Dermis microvascular lymphatic vessel endothelial cell (primary cell): ENCODE results near the gene ADAM11. TPM values are rescaled to one million over a fixed set of nuclear protein-coding genes. Genes with fewer than 3 reads are reported as not detected.

Experiments
- DNase-seq, 2 donors: peaks; one replicate each; pipeline versions ENCODE4 v3.0.0 to v3.0.0-alpha.2; 2010; ENCODE audit warnings: low read depth in 2 of 2
- total RNA-seq: library from RNA; depleted of rRNA; stranded (reverse); fragments of >200 nt; gene quantifications from 2 replicates; pipeline ENCODE4 v1.2.1, GENCODE V29; 2014

Gene ADAM11
- total RNA-seq, 1 donor from 2014 or later: 0.13 TPM

DNA sequence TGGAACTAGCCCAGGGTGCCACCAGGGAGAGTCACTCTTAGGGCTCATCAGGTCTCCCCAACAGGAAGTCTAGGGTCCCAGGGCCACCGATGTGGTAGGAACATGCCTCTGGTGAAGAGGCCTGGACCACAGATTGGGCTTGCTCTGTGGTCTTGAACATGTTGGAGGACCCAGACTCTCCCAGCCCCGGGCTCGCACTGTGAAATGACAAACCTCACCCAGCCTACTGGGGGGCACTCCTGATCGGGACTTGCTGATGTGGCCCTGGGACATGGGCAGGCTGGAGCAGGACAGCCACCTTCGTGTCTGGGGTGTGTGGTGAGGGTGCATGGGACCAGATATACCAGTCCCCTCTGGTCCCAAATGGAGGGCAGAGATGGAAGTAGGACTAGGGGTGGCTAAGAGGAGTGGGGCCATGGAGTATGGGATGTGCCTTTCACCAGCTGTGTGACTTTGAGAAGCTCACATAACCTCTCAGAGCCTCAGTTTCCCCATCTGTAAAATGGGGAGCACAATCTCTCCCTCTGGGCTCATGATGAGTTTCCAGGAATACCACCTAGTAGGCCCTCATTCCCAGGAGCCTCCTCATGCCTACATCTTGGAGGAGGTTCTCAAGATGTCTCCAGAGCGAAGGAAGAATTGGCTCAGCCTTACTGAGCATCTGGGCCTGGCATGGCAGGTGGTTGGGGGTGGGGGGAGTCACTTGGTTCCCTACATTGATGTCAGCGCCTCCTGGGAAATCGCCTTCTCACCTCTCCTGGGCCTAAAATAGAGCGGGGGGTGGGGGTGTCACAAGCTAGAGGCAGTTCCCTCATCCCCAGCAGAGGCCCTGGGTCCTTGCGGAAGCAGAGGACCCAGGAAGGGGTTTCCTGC, 1.5 kb upstream of the ADAM11 start:
- no peak for DNase-seq

DNA sequence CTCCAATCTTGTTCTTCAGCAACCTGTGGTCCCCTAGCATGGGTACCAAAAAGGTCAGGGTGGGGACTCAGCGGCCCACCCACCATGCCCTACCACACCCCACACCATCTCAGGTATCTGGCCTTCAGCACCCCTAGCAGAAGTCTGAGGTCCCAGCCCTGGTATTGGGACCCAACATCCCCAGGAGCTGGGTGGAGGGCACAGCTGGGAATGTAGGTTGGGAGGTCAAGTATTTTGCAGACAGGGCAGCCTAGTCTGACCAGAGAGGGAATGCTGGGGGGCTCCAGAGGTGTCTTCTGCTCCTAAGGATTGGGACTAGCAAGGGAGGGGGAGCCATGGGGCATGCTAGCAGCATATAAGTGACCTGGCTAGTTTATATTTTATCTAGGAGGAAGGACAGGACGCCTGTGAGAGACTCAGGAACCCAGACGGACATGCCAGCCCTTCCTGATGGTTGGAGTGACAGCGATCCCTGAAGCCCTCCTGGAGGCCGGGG, 822 bp upstream of the ADAM11 start:
- no peak for DNase-seq

DNA sequence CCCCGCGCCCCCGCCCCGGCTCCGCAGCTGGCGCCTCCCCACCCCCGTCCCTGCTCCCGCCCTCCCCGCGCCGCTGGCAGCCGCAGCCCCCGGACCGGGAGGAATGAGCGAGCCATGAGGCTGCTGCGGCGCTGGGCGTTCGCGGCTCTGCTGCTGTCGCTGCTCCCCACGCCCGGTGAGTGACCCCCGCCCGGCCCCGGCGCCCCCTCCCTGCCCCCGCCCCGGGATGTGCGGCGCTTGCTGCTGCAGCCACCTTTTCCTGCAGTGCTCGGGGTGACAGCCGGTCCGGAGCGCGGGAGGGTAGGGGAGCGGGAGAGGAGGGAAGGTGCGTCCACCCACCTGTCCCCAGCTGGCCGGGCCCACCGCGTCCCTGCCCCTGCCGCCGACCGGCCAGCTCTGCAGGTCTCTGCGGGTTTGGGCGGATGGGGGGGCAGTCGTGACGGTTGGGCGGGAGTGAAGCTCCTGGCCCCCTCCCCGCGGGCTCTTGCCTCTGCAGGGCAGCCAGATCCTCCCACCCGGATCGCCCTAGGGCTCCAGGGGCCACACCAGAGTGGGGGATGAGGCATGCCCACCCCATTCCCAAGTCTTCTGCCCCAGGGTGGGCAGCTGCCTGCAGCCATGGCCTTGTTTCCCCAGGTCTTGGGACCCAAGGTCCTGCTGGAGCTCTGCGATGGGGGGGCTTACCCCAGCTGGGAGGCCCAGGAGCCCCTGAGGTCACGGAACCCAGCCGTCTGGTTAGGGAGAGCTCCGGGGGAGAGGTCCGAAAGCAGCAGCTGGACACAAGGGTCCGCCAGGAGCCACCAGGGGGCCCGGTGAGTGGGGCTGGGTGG, 513 bp downstream of the ADAM11 start:
- DNase-seq: no peak

DNA sequence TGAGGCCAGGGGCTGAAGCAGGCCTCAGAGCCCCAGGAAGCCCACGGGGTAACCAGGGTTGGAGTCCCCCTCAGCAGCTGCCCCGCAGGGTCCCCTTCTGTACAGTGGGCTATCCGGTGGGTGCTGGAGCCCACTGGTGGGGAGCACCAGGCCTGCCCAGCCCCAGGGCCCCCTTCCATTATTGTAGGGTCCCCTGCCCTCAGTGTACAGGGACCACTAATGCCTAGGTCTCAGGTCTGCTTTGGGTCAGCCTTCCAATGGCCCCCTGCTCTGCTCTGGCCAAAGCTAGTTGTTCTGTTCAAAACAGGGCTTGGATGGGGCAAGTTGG, 1.1 kb downstream of the ADAM11 start:
- DNase-seq: no peak

DNA sequence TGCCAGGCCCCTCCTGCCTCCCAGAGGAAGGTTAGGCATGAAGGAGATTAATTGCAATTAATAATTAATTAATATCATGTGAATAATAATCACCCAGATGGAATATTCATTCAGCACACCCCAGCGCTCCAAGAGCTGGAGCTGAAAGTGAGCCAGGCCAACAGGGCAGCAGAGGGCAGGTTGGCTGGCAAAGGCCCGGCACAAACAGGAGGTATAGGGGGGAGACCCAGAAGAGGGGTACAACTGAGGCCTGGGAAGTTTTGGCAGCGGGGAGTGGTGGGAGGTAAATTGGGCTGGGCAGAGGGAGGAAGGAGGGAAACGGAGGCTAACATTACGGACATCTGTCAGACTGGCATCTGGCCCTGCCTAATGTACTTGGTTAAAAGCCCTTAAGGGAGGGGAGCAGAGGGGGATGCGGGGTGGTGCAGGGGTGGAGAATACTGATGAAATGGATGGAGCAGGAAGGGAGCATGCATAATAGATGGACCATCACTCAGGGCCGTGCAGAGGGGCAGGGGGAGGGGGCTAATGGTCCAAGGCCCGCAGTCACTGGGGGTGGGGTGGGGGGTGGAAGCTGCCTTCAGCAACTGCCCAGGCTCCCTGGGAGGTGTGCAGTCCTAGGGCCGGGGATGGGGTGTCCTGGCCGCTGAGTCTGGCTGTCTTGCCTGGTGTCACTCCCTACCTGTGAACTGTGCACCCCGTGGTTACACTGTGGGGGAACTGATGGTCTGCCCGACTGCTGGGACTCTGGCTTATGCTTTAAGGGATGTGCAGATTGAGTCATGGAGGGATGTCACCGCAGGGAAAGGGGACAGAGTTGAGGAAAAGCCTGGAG, 1.9 kb downstream of the ADAM11 start:
- DNase-seq: no peak

DNA sequence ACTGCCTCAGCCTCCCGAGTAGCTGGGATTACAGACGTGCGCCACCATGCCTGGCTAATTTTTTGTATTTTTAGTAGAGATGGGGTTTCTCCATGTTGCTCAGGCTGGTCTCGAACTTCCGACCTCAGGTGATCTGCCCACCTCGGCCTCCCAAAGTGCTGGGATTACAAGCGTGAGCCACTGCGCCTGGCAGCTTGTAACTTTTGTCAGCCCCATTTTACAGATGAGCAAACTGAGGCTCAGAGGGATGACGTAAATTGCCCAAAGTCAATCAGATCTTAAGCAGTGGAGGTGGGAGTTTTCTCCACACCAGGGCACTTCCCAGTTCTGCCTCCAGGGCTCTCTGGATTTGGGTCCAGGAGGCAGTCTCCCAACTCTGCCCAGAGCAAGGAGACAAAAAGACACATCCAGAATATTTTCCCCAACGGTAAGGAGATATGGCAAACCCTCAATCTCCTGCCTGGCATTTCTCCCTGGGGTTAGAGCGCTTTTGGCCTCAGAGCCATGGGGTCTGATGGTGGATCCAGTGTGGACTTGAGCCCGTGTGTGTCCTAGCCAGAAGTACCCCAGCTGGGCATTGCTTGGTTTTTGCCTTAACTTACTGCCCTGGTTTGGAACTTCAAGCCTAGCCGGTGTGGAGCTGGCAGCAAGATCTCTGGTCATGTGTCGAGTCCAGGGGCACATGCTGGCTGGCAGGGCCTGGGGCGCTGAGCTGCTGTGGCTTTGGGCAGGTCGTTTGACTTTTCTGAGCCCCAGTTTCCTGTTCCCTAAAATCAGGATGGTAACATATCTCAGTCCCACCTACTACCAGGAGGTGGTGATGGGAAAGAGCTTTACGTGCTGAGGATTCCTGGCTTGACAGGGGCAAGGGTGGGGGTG, 3.4 kb downstream of the ADAM11 start:
- no peak for DNase-seq

DNA sequence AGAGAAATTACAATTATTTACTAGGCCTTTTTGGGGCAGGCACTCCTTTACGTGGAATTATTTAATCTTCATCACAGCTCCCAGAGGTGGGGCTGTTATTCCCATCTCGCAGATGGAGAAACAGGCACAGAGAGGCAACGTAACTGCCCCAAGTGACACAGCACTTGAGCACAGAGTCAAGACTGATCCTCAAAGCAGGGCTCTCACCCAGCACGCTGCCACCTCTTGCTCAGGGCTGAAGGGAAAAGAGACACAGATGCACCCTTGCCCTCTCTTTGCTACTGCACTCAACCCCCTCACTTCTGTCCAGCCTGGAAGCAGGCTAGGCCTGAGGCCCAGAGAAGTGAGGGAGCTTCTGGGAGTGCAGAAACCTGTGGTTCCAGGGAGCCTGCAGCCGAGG, 4.4 kb downstream of the ADAM11 start:
- DNase-seq: no peak

DNA sequence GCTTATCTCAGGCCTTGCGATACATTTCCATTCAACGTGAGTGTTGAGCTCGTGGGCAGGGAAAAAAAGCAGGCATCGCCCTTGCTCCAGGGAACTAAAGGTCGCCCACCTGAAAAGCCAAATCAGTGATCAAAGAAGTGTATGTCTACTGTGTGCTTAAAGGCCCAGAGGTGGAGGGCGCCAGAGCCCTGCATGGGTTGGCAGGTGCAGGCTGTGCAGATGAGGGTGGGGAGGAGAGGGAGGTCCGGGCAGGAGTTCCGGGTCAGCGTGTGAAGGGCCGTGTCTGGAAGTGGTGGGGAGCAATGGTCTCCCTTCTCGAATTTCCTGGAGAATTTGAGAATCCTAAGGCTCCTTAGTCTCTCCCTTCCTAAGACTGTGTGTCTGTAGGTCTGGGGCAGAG, 7.2 kb downstream of the ADAM11 start:
- DNase-seq: no peak

DNA sequence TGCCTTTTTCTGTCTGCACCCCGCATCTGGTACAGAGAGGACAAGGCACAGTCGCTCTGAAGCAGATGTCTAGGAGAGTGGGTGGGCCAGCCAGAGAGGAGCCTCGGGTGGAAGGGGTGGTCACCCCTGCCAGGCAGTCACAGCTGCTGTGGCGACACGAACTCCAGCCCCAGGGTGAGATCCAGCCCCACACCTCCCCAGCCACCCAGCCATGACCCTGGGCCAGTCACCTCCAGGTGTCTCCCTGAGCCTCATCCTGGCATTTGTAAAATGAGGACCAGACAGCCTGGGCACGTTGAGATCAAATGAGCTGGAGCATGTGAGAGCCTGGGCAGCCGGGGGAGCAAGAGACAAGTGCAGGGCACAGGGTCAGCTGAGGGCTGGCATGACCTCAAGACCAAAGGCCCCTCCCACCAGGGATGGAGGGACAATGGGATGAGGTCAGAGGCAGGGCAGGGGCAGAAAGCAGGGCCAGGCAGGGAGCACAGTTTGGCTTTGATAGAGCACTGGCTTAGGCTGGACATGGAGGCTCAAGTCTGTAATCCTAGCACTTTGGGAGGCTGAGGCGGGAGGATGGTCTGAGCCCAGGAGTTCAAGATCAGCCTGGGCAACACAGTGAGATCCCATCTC, 7.7 kb downstream of the ADAM11 start:
- DNase-seq: no peak

DNA sequence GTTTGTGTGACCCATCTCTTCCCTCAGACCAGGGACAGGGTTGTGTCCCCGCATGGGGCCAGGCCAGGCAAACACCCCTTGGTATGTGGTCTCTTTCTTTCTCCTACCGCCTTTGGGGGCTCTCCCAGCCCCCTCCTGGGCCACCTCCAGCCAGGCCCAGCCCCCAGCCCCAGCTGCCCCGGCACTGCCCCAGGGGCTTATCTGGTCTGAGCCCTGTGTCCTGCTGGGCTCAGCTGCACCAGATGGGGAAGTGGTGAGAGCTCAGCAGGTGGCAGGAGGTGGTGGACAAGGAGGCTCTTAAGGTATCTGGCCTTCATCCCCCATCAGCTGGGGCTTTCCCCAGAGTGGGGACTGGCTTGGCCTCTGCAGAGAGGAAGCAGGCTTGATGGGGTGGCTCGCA, 8.7 kb downstream of the ADAM11 start:
- DNase-seq: no peak

DNA sequence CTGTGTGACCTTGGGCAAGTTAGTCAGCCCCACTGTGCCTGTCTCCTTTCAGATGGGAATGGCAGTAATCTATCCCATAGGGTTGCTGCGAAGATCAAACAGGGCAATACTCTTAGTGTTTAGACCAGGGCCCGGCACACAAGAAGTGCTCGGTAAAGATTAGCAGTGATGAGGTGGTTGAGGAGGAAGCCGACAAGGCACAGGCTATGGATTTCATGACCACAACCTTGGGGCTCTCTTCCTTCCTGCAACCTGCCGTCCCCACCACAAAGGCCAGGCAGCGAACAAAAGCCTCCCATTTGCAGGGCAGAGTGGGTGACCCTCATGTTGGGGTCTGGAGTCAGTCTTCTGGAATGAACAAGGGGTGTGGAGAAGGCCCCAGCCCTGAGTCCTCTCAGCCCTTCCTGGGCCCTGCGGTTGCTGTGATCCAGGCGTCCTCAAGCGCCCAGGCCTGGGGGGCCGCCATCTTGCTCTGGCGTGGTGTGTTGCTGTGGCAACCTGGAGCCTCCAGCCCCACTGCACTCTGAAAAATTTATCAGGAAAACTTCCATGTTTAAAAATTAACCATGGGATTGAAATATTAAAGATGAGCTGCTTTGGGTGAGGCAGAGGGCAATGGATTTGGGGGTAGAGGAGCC, 9.8 kb downstream of the ADAM11 start:
- no peak for DNase-seq

DNA sequence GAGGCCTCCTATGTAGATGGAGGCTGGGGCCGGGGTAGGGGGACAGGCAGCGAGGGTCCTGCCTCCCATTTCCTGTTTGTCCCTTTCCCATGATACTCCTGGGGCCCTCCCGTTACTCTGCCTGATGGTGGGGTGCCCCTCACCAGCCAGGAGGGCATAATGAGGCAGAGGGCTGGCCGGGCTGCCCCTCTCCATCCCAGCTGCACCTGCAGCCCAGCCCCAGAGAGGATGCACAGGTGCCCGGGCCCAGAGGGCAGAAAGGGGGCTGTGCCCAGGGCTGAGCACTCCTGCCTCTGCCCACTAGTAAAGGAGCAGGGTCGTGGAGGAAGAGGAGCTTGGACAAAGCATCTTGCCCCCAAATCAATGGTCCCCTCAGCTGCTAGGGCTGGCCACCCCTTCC, 10.4 kb downstream of the ADAM11 start:
- no peak for DNase-seq

DNA sequence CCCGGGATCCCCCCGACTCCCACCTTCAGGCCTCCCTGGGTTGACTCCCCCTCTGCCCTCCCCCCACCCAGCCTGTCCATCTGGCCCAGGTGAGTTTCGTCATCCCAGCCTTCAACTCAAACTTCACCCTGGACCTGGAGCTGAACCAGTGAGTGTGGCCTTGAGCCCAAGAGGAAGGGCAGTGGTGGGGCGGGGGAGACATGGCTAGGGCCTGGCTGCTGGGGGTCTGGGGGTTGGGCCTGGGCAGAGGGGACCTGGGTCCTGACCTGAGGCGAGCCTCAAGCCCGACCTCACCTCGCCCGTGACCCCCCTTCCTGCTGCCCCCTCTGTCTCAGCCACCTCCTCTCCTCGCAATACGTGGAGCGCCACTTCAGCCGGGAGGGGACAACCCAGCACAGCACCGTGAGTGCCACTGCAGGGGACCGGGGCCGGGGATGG, 10.9 kb downstream of the ADAM11 start:
- DNase-seq: no peak

DNA sequence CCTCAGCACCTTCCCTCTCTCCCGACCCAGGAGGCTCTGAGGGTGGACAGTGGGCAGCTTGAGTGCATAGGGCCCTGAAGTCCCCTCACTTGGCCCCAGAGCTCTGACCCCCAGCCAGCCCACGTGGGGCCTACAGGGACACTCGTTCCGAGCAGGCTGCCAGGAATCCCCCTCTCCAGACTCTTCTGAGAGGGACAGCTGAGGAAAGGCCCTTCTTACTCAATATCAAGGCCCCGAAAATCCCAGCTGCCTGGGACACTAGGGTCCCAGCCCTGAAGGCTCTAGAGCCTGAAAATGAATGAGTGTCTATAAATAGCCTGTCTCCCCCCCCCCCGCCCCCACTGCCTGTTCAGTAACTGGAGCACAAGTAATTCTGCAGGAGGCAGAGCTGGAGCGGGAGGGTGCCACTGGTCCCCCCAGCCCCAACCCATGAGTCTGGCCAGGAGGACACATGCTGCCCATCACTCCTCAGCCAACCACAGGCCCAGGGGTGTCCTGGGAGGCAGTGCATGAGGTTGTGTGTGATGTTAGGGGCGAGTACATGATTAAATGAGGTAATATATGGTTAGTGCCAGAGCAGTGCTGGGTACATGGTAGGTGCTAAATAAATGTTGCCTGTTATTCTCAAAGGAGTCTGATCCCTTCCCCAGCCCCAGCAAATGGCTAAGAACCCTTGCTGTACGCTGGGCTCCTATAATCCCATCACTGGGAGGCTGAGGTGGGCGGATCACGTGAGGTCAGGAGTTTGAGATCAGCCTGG, 11.6 kb downstream of the ADAM11 start:
- no peak for DNase-seq

DNA sequence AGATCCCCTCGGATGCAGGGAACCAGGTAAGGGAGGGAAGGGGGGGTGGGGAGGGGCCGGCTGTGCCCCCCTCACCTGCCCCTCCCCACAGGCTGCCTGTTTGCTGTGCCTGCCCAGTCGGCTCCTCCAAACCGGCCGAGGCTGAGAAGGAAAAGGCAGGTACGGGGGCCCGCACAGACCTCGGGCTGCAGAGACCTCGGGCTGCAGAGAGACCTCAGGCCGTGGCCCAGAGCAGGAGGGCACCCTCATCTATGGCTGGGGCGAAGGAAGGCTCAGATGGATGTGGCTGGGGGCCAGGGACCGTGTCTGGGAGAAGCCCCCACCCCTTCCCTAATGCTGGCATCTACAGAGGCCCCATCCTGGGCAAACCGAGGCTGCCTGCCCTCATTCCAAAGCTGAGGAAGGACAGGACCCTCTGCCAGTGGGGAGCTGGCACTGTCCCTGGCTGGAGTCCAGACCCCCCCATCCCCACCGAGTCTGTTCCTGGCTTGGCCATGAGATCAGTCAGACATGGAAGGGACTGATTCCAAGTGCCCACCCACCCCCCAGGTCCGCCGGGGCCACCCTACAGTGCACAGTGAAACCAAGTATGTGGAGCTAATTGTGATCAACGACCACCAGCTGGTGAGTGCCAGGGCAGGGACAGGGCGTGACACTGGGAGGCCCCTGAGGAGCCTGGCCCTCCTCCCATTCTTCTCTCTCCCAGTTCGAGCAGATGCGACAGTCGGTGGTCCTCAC, 13.7 kb downstream of the ADAM11 start:
- DNase-seq: no peak

DNA sequence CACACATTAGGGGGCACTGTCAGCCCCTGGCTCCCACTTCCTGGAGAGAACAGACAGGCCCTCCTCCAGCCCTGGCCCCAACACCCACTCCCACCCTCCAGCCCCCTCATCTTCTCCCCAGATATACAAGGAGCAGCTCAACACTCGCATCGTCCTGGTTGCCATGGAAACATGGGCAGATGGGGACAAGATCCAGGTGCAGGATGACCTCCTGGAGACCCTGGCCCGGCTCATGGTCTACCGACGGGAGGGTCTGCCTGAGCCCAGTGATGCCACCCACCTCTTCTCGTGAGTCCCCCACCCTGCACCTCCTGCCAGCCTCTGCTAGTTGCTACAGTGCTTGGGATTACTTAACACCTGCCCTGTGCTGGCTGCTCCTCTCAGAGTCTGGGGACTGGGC, 14.4 kb downstream of the ADAM11 start:
- no peak for DNase-seq

DNA sequence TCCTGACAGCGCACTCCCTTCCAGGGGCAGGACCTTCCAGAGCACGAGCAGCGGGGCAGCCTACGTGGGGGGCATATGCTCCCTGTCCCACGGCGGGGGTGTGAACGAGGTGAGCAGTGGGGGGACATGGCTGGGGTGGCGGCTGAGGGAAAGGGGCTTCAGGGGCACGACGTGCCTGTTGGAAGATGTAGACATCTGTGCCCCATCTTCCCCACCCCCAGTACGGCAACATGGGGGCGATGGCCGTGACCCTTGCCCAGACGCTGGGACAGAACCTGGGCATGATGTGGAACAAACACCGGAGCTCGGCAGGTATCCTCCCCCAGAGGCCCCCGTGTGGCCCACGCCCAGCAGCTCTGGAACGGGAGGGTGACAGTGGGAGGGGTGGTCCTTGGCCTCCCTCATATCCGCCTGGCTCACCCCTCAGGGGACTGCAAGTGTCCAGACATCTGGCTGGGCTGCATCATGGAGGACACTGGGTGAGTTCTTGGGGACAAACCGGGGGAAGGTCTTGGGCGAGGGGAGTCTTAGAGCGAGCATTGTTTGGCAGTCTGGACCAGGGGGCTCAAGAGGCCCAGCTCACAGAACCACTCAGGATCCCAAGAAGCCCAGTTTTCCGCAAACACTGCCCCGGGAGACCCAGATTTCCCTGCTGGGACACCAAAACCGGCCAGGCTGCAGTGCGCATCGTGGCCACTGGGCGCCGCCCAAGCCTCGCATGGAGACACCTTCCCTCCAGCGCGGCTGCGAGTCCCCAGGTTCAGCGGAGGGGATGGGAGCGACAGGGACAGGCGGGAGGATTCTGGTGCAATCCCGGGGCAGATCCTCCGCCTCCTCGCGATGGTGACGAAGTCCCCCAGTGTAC, 15.7 kb downstream of the ADAM11 start:
- peak; percentile 36 to 67 for DNase-seq
